ENCODE data around the gene RAB3IL1.

The RAB3IL1 gene

DNA sequence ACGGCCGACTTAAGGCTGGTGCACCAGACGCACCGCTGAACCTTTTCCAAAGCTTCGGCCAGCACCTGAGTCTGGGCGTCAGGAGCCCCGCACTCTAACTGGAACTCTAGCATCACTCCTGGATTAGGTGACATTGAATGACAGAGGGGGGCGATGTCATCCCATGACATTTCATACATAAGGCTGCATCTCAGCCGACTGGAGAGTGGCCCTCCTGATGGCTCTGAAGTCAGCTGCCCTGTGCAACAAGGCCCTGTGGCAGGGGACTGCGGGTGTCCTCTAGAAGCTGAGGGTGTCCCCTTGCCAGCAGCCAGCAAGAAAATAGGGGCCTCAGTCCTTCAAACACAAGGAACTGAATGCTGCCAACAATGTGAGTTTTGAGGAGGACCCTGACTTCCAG lies 16.0 kb downstream of the RAB3IL1 start:
- no peak for DNase-seq

DNA sequence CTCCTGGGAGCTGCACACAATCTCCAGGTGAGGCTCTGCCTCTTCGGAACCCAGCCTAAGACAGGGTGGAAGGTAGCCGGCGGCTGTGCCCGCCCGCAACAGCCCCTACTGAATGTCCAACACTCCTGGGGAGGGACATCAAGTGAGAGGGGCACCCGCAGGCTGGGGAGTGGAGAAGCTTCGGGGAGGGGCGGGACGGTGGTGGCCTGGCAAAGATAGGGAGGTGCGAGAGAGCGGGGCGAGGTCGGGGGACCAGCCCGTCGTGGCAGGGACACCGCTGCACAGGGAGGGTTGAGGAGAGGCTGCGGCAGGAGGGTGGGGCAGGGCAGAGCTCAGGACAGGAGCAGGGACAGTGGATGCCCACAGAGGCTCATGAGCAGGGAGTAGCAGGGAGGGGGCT lies 17.1 kb downstream of the RAB3IL1 start:
- no peak for DNase-seq

DNA sequence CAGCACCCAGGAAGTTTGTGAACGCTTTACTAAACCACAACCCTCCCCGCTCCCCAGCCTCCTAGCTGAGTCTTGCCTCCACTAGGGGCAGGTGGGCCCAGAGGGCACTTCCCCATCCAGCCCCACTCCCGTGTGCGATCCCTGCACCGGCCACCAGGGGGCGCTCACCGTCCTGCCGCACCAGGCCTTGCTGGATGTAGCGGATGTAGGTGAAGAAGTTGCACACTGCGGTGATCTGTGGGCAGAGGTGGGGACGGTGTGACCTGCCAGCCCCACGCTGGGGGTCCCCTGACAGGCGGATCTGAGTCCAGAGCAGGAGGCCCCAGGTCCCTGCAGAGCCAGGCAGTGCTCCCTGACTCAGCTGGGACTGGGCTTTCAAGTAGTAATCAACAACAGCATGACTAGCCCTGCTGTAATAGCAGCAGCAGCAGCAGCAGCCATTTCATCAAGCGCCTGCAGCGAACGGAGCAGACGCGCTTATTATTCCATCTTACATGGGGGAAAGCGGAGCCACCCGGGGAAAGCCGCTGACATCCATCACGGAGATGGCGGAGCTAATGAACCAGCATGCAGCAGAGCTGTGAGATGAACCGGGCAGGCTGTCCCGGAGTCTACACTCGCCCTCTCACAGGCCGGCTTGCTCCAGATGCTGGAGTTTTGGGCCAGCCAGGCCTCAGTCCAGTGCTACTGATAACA lies 18.1 kb downstream of the RAB3IL1 start:
- DNase-seq: peak; percentile 96

DNA sequence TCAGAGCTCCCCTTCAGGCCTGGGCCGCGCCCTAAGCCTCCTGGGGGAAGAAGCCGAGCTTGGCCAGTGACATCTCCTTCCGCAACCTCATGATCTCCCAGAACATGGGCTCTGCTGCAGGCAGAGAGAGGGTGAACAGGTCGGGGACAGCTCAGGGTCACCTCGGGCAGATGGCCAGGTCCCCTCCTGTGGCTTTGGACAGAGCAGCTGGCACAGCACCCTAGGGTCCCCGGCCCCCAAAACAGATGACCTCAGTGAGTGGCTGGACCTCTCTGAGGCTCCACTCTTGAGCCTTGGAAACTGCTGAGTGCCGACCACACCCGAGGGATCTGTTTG lies 19.2 kb downstream of the RAB3IL1 start:
- no peak for DNase-seq

DNA sequence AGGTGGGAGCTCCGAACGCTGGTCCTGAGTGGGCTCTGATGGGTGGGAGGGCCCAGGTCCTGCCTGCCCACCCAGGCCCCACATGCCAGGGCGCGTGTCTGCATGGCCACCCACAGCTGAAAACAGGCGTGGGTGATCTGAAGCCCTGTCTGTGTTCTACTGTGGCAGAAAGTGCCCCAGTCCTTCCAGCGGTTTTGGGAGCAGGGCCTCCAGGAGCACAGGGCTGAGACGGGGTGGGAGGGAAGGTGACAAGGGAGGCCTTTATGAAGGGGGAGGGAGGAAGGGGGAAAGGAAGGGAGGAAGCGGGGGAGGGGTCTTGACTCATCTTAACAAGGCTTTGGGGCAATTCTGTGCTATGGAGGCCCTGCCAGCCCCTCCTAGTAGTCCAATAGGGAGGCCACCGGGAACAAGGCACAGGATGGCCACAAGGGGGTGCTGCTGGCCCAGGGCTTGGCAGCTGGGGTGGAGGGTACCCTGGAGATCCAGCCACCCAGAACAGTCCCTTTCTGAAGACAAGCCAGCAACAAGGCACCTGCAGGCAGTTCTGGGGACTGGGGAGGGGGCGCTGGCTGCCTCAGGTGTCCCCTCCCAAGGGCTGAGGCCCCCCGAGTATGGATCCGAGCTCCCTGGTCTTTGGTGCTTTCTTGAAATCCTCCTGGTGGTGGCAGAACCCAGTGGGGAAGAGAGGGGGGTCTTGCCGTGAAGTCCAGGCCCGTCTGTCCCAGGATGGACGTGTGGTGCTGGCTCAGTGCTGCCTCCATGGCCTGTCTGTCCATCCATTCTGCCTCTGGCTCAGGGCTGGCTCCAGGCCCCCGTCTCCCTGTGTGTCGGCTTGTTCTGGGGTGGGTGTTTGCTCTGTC lies 19.7 kb downstream of the RAB3IL1 start:
- peak; percentile 88 for DNase-seq

DNA sequence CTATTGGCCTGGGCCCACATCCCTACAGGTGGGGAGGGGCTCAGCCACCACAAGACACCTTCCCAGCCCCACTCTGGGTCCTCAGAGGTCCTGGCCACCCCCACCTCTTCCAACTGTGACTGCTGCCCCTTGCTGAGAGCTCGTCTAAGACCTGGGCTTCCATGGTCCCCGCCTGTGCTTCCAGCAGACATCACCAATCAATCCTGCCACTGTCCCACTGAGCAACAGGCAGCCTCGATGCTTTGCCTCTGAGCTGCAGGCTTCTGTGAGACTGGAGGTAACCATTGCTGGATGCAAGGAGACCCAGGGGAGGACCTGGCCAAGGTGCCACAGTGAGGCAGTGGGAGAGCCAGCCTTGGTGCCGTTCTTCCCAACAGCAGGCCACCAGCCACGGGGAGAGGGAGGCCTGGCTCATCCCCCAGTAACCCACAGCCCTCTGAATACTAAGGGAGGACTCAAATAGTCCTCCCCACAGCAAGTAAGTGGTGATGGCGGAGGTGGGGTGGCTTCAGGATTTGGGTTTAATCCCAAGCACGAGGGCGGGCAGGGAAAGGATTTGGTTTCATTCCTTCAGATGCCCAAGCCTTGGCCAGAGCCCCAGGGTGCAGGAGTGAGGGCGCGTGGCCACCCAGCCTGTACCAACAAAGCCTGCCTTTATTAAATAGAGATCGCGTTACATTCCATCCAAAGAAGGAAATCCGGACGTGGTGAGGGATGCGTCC lies 20.5 kb downstream of the RAB3IL1 start:
- DNase-seq: no peak

DNA sequence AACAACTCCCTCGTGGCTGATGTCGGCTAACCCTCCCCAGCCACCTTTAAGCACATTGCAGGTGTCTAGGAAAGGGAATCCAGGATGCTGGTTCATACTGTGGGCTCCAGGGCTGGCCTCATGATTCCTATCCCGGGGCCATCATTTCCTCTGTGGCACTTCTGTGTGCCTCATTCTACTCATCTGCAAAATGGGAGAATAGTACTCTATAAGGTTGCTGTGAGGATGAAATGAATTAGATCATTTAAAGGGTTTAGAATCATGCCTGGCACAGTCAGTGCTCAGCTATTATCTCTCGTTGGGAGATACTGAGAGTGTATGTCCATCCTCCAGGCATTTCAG lies 21.7 kb downstream of the RAB3IL1 start:
- no peak for DNase-seq

DNA sequence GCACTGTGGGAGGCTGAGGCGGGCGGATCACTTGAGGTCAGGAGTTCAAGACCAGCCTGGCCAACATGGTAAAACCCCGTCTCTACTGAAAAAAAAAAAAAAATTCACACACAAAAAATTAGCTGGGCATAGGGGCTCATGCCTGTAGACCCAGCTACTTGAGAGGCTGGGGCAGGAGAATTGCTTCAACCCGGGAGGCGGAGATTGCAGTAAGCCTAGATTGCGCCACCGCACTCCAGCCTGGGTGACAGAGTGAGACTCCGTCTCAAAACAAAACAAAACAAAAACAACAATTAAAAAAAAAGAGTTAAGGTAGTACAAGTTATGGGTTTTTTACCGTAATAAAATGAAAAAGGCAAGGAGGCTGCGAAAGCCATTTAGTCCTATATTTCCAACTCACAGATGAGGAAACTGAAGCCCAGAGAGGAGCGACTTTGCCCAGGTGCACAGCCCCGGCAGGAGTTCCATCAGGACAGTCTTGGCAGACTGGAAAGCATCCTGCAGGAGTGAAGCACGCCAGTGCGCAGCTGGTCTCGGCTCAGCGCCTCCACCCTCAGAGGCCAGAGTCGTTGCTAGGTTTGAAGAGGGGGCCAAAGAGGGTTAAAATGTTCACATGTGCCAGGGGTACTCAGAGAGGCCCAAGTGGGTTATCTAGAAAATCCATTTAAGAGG lies 22.2 kb downstream of the RAB3IL1 start:
- DNase-seq: no peak

DNA sequence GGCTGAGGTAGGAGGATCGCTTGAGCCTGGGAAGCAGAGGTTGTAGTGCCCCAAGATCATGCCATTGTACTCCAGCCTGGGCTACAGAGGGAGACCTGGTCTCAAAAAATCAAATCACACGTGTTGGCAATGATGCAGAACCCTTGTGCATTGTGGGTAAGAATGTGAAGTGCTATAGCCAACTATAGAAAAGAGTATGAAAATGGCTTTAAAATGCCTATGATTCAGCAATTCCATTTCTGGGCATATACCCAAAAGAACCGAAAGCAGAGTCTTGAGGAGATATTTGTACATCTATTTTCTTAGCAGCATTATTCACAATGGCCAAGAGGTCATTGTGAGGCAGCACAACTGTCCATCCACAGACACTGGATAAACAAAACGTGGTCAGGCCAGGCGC lies 23.4 kb downstream of the RAB3IL1 start:
- no peak for DNase-seq

DNA sequence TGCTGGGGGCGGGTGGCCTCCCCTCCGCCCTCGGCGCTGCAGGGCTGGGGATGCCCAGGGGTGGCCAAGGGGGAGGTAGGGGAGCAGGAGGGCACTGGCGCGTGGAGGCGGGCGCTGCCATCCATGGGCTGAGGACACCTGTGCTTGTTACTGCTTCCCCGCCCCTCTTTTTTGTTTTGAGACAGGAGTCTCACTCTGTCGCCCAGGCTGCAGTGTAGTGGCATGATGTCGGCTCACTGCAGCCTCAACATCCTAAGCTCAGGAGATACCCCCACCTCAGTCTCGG lies 25.3 kb downstream of the RAB3IL1 start:
- no peak for DNase-seq

DNA sequence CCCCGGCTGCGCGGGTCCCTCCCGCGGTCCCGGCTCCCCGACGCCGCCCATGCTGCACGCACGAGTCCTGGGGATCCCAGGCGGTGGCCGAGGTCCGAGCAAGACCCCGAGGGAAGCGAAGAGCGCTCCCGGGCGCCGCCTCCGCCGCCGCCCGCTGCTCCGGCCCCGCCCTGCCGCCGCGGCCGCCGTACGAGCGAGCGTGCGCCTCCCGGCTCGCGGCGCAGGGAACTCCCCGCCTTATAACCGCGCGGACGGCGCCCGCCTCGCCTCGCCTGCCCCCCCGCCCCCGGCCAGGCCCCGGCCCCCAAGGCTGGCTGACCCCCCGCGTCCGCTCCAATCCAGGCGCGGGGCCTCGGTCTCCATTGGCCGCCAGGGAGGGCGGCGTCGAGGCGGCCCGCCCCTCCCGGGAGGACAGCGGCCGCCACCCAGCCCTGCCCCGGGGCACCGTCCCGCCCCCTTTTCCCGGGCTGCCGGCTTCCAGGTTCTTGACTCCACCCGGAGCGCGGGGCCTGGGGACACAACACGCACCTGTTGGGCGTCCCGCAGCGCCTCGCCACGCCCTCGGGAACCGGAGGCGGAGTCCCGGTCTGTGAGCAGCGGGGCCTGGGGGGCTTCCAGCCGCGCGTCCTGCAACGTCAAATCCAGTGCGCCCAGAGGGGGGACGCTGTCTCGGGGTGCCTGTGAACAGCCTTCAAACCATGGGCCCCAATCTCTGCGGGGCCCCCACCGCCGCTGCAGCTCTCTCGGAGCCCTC lies 25.9 kb downstream of the RAB3IL1 start, which contains the start of gene FADS3:
Gene FADS3 (minus strand): TSS at position 215 of the 754 bp plus-strand sequence. CDS start 164 bp downstream, at position 51.
- peak; percentile 54 for DNase-seq

DNA sequence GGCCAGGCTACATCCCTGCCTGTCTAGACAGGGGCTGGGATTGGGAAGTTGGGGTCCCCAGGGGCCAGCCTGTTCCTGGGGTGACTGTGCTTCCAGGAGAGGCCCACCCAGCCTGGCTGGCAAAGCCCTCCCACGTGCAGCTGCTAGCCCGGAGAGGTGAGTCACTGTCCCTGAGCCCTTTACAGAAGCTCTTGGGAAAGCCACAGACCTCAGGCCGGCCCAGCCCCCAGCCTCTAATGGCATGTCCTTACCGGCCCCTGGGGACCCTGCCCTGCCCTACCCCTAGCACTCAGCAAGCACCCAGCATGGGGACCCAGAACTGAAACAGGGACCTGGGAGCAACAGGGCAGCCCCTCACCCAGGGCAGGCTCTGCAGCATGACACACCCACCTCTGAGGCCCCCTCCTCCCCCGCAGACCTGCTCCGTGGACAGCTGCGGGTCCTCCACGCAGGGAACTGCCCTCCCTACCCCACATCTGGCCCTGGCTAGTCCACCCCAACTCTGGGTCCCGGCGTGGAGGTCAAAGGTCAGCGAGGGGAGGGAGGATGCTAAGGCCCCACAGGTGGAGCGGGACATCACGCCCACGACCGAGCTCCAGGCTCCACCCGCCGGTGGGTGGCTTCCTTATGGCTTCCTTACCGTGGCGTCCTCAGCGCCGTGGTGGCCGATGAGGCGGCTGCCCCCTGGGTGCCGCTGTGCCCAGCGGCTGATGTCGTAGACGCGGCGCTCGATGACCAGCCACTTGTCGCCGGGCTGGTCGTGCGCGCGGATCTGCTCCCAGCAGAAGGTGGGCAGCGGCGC lies 26.6 kb downstream of the RAB3IL1 start:
- DNase-seq: peak; percentile 41

DNA sequence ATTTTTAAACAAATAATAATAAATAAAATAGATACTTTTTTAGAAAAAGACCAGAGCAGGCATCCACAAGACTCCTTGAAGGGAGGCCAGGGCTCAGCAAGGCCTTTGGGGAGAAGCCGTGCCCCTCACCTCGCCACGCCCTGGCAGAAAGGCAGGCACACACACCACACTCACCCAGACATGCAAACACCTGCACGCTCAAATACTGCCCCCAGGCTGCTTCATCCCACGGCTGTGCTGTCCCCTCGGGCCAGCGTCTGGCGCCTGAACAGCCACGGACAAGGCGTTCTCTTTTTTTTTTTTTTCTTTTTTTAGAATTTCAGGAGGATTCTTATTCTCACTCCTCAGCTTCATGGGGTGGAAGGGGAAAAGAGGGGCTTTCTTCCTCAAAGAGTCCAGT lies 27.5 kb downstream of the RAB3IL1 start:
- no peak for DNase-seq

DNA sequence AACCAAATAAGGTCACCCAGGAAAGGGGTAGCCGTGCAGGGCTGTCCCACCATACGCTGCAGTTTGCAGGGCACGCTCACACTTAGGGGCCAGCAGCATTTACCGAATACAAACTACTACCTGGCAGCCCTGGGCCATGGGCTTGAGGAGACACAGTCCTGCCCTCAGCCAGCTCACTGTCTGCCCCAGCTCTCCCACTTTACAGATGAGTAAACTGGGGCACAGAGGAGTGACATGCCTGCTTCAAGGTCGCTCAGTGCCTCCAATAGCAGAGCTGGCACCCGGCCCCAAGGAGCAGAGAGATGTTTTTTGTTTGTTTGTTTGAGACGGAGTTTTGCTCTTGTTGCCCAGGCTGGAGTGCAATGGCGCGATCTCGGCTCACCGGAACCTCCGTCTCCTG lies 28.8 kb downstream of the RAB3IL1 start:
- DNase-seq: no peak

DNA sequence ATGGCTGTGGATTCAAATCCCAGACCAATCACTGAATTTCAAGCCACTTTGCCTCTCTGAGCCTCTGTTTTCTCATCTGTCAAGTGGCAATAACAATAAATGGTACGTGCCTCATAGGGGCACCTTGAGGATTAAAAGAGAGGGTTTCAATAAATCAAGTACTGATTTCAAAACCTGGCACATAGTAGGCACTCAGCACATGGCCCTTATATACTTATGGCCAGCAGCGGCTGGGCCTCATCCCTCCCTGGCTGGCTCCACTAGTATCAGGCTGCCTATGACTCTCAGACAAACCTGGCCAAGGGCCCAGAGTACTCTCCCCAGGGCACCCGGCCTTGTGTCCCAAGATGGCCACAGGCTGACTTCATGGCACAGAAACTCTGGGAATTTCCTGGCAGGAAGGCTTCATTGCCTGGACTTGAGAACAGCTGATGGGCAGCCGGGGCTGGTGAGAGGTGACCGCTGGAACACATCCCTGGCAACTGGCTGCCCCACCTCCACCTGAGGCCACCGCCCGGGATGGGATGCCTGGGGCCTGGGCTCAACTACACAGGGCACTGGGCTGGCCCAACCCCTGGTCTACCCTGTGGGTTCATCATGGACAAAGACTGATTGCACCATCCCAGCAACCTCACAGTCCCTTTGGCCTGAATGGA lies 29.4 kb downstream of the RAB3IL1 start:
- no peak for DNase-seq

DNA sequence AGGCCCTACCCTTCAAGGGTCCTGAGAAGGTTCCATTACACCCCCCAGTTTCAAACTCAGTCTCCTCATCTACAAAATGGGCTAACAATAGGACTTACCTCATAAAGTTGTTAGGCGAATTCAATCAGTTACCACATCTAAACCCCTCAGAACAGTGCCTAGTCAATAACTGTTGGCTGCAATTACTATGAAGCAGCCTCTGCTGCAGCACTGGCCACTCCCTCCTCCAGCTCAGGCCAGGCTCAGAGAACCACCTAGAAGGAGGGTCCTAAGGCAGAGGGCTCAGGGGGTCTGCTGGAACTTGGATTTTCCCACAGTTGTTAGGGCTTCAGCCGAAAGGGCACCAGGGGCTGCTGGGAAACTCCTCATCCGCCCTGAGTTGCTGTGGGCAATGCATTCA lies 30.7 kb downstream of the RAB3IL1 start:
- DNase-seq: no peak

DNA sequence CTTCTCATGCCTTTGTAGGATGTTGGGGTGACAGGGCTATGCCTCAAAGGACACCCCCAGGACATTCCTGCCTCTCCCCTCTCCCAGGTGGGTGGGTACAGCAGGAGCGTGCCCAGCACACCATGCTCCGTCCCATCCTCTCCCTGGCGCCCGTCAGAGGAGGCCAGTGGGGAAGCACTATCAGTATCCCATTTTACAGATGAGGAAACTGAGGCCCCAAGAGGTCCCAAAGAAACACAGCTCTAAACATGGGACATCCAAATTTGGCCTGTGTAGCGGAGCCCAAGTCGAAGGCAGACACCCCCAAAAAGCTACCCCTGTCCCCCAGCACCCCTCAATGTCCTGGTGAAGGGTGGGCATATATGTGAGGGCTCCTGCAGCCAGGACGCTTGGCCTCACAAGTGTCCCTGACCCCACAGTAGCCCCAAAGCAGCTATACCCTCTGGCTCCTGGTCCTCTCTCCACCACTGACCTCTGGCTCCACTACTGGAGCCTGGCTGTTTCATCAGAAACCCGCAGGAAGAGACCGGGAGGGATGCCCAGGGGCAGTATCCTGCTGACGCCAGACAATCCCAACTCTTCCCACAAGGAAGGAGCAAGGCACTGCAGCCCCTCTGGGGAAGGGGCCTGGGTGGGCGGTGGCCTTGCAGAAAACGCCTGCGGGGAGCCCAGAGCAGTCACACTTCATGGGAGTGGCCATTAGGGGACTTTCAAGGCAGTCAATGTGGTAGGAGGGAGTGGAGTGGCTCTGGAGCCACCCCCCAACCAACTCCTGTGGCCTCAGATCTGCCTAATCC lies 31.4 kb downstream of the RAB3IL1 start:
- DNase-seq: no peak

DNA sequence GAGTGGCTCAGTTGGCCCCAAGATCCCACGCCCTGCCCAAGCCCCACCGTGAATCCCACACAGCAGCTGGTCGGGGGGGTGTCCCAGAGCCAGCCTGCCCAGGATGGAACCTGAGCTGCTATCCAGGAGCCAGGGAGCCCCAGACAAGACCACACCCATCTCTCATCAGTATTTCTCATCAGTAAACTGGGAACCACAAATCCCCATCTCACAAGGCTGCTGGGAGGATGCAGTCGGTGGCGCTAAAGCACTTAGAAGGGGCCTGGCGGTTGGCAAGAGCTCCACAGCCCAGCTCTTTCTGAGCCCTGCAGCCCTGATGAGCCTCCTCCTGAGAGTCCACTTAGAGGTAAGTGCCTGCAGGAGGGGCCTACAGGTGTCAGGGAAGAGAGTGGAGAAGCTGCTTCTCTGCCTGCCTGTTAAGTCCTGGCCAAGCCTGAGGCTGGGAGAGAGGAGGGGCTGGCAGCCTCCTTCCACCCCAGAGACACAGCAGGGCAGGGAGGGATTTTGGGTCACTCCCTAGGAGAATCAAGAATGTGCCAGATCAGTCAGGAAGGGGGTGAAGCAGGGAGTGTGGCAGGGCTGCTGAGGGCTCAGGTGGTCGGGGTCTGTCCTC lies 32.1 kb downstream of the RAB3IL1 start:
- DNase-seq: no peak

DNA sequence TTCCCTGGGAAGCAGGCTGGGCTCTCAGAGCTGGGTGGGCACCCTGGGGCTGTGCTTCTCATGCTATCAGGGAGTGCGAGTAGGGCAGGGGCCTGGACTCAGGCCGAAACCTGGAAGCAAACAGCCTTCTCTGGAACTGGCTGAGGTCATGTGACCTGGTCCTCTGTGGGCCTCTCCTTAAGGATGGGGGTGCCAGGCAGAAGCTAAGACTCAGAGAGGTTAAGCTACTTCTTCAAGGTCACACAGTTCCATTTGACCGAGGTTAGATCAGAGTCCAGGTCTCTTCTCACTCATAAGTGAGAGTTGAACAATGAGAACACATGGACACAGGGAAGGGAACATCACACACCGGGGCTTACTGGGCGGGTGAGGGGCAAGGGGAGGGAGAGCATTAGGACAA lies 33.4 kb downstream of the RAB3IL1 start:
- no peak for DNase-seq

DNA sequence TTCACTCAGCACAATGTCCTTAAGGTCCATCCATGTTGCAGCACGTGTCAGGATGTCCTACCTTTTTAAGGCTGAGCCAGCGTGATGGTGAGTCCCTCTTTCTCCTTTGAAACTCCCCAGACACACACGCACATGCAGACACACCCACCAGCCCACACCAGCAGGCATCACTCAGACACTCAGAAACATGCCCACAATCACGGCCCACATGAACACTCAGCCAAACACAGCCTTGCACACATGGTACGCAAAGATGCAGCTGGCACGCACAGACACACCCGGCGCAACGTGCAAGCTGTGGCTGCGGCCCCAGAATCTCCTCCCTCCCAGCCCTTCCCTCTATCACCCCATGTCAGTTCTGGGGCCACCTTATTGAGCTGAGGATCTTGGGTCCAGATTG lies 34.0 kb downstream of the RAB3IL1 start:
- no peak for DNase-seq
